ENCODE data around the gene RAI1. TPM values are rescaled to one million over a fixed set of nuclear protein-coding genes. Genes with fewer than 3 reads are reported as not detected.

RAI1 gene
- total and polyA plus RNA-seq, 2 of the 13 experiments (the other 11 are each of a cell fraction or from before 2014, with no cell fraction given) = 3.4 to 5.2 TPM

DNA sequence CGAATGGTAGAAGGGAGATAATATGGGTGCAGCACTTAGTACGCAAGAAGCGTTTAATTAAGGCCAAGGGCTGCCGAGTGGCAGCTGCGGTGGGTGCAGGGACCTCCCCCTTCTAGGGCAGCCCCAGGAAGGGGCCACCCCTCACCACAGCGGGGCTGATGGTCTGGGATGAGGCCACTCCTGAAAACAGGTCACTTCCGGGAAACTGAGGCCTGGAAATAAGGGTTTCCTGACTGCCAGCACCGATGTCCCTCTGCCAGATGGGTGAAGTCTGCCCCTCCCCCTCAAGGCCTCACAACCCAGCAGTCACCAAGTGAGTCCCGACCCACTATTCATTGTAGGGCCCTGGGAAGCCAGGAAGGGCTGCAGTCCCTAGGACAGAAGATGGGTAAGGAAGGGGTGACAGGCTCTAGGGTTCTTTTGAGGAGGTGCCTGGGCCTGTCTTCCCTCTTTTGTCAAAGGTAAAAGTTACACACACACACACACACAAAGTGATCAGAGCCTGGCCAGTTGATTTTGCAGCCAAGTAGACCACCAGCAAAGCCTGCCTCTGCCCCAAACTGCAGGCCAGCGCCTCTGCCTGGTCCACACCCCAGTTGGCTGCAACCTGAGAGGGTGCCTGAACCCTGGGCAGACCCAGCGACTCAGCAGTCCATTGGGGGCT lies 143.0 kb downstream of the RAI1 start (continued):
- TF ChIP-seq ZNF30 (CRISPR knock-in tag; IDR thresholded peaks at IDR 0.05) (no peak), NONO (IDR thresholded peaks at IDR 0.05) (no peak), NONO (CRISPR knock-in tag; conservative IDR thresholded peaks at IDR 0.05) (no peak; the same call in 1 of the 2 replicates), ZNF460 (CRISPR knock-in tag; IDR thresholded peaks at IDR 0.05; ENCODE audit: borderline replicate concordance) (0 out of 2 replicates have a peak, but pooled peaks have one; percentile 14), SP2 (CRISPR knock-in tag; IDR thresholded peaks at IDR 0.05) (no peak), CBX1 (IDR thresholded peaks at IDR 0.05; ENCODE audit: low read depth) (no peak), ATF7 (IDR thresholded peaks at IDR 0.05) (no peak), ATF7 (CRISPR knock-in tag; IDR thresholded peaks at IDR 0.05) (peak; percentile 65; the same call in 1 of the 2 replicates), RFX5 (IDR thresholded peaks at IDR 0.05; ENCODE audit: low read depth, low read length) (no peak)
- TF ChIP-seq, protein P1, sequence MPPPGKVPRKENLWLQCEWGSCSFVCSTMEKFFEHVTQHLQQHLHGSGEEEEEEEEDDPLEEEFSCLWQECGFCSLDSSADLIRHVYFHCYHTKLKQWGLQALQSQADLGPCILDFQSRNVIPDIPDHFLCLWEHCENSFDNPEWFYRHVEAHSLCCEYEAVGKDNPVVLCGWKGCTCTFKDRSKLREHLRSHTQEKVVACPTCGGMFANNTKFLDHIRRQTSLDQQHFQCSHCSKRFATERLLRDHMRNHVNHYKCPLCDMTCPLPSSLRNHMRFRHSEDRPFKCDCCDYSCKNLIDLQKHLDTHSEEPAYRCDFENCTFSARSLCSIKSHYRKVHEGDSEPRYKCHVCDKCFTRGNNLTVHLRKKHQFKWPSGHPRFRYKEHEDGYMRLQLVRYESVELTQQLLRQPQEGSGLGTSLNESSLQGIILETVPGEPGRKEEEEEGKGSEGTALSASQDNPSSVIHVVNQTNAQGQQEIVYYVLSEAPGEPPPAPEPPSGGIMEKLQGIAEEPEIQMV (CRISPR knock-in tag; IDR thresholded peaks at IDR 0.05; ENCODE audit: low read depth) = no peak

DNA sequence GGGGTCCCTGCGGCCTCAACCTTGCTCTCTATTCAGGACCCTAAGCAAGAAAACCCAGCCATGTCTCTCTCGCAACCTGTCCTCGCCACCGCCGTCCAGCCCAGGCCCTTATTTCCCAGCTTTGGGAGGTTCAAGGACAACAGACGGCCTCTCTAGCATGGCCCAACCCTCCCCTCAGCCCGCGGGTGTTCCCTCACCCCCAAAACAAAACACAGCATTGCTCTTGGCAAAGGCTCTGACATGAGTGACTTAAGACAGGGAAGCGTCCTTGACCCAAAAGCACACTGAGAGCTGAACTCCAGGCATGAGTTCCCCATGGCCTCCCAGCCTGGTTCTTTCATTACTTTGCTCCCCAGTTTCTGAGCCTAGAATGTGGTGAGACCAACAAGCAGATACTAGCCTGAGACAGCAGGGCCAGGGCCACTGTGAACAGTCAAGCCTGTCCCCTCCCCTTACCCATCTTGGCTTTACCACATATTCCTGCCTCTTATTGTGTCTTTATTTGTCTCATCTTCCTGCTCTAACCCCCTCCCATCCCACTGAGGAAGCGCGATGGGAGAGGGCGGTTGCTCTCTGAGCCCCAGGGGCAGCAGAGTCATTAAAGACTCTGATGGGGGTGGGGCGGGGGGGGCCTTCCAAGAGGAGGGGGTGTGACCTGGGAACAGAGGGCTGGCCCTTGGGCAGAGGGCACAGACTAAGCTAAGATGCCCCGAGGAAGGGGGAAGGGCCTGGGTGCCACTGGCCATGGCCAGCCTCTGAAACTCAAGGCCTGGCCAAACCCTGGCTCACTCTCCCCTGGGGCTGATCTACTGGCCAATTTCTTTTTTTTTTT lies 143.7 kb downstream of the RAI1 start:
- no peak for DNase-seq (ENCODE audit: low spot score)
- POLR2A ChIA-PET = interaction anchor here (0.6 to 8.6 kb wide), 3 partner anchors 12 to 21 kb away, joined by 4 to 69 read pairs (median 4); partner anchors contain the start of gene SREBF1
- TF ChIP-seq, protein P2, sequence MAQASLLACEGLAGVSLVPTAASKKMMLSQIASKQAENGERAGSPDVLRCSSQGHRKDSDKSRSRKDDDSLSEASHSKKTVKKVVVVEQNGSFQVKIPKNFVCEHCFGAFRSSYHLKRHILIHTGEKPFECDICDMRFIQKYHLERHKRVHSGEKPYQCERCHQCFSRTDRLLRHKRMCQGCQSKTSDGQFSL (CRISPR knock-in tag; IDR thresholded peaks at IDR 0.05) = peak; percentile 16; the same call in 1 of the 2 replicates
- TF ChIP-seq NR2F6 (IDR thresholded peaks at IDR 0.05) (peak; percentile 55; the same call in 1 of the 2 replicates), NR2F6 (CRISPR knock-in tag; IDR thresholded peaks at IDR 0.05) (no peak), JARID2 (CRISPR knock-in tag; IDR thresholded peaks at IDR 0.05; ENCODE audit: insufficient replicate concordance) (no peak), GATAD2A (CRISPR knock-in tag; IDR thresholded peaks at IDR 0.05) (peak; percentile 15; the same call in 1 of the 2 replicates), RARA (CRISPR knock-in tag; IDR thresholded peaks at IDR 0.05) (peak; percentile 58), WIZ (CRISPR knock-in tag; IDR thresholded peaks at IDR 0.05) (no peak), ZFX (CRISPR knock-in tag; IDR thresholded peaks at IDR 0.05; ENCODE audit: low read depth) (peak; percentile 59), CREM (IDR thresholded peaks at IDR 0.05) (0 out of 2 replicates have a peak, but pooled peaks have one; percentile 34), CREM (CRISPR knock-in tag; IDR thresholded peaks at IDR 0.05) (no peak)

More for the DNA sequence above, 143.7 kb downstream of the RAI1 start:
- in situ Hi-C loops (cut with HindIII; ENCODE audit: extremely low pct_ligation_motif_present, low pct_unique_long_range_greater_than_20kb) (no loop called here), intact Hi-C loops (cut with micrococcal nuclease; ENCODE audit: unreplicated experiment) (no loop called here)
- H3K4me2 ChIP-seq (ENCODE audit: low read depth, low read length) = peak overlapping the region; percentile 83
- H3K4me1 ChIP-seq (ENCODE audit: insufficient read depth, low read length) = peaks cover 96% of the 10 kb centered on the region
- no peaks in the 10 kb centered on the region for H3K27me3 ChIP-seq (ENCODE audit: control insufficient read depth in 1 of 2, insufficient read depth in 2 of 2, low read length in 2 of 2)
- H3K27ac ChIP-seq (ENCODE audit: extremely low read length, insufficient read depth, low read length) = peak overlapping the region; percentile 93
- peak overlapping the region; percentile 74 for H3K9ac ChIP-seq (ENCODE audit: insufficient read depth, low read depth, low read length)
- FAIRE-seq = peak; percentile 67
- peak; percentile 26 for ATAC-seq
- H4K20me1 ChIP-seq (ENCODE audit: insufficient read depth, low read length) = peaks cover 69% of the 10 kb centered on the region
- CTCF ChIA-PET (ENCODE audit: low intra/inter-chr PET ratio, low total read pairs) = no interaction called here
- no TSS peak for BruUV-seq (replicated peaks)
- peak overlapping the region in 1 of 3 experiments; percentile 60; a peak in 2 of 6 replicates for H3K4me3 ChIP-seq (replicated peaks in 1 of 3; ENCODE audit: insufficient read depth in 1 of 3, low read depth in 2 of 3, low read length in 3 of 3)
- peaks cover 89% of the 10 kb centered on the region for H3K79me2 ChIP-seq (ENCODE audit: insufficient read depth, low read length)
- no peak overlapping the region for H2AFZ ChIP-seq (ENCODE audit: low read length)
- WGBS (ENCODE audit: low lambda C conversion rate) = 12% methylated on average over 13 of the region's 14 CpGs
- no peaks in the 10 kb centered on the region for H3K9me3 ChIP-seq (ENCODE audit: low read length)
- H3K36me3 ChIP-seq (replicated peaks in 1 of 2; ENCODE audit: control insufficient read depth in 1 of 2, insufficient read depth in 2 of 2, low read length in 2 of 2) = peaks cover 21 to 58% of the 10 kb centered on the region in 2 experiments

Data from HepG2 (cell line).